HEK293 (cell line): ENCODE results near the gene MEI4.

ENCODE experiments used
- CTCF ChIA-PET: fragments of 350-600 bp; formaldehyde crosslinking; extraction: SDS; loops from one replicate; lab custom pipeline; 2021; ENCODE audit warnings: antibody characterized with exemption; lab: Yijun Ruan, JAX
- POLR2A ChIA-PET: fragments of 300-600 bp; formaldehyde crosslinking; extraction: SDS; loops from one replicate; lab custom pipeline; 2020; ENCODE audit warnings: antibody characterized with exemption, inconsistent platforms; lab: Yijun Ruan, JAX
- H3K27ac ChIP-seq: fragments of 200-500 bp; sonication (Bioruptor generic); 2 replicates; pipeline ENCODE4 v1.5.1; 2014; ENCODE audit warnings: low read depth, low read length, control low read depth, inconsistent platforms; ENCODE audit errors: extremely low read depth
- H3K36me3 ChIP-seq, 2 experiments: fragments of 200-500 bp in 1 of 2; sonication (Bioruptor generic) in 1 of 2; 1 replicate in 1 of 2; 2 replicates in 1 of 2; pipeline ENCODE4 v1.5.1; 2014 to 2017; ENCODE audit warnings: inconsistent platforms in 2 of 2, low read length in 2 of 2; ENCODE audit not compliant: control insufficient read depth in 2 of 2, insufficient read depth in 1 of 2
- H3K4me1 ChIP-seq: fragments of 200-500 bp; sonication (Bioruptor generic); 2 replicates; pipeline ENCODE4 v1.5.1; 2014; ENCODE audit warnings: mild to moderate bottlenecking, low read length, inconsistent platforms; ENCODE audit not compliant: control insufficient read depth, insufficient read depth
- H3K4me3 ChIP-seq: 2 replicates; pipeline ENCODE4 v1.5.1; 2011; ENCODE audit warnings: low read depth, mild to moderate bottlenecking, control low read depth, low read length, moderate library complexity
- H3K9me3 ChIP-seq: fragments of 200-500 bp; sonication (Bioruptor generic); 2 replicates; pipeline ENCODE4 v1.5.1; 2014; ENCODE audit warnings: low read depth, low read length, inconsistent platforms; ENCODE audit not compliant: control insufficient read depth, insufficient read depth
- BCL11A ChIP-seq: fragments of 450-650 bp; formaldehyde crosslinking; IDR thresholded peaks from 2 replicates; pipeline ENCODE4 v1.5.1; 2016; ENCODE audit warnings: low read depth, missing biosample characterization, missing genetic modification characterization
- BCL11B ChIP-seq: fragments of 450-650 bp; formaldehyde crosslinking; IDR thresholded peaks from 2 replicates; pipeline ENCODE4 v1.5.1; 2016; ENCODE audit warnings: low read depth, missing biosample characterization, missing genetic modification characterization
- ELK4 ChIP-seq: IDR thresholded peaks from 2 replicates; pipeline ENCODE4 v1.6.1; 2011; ENCODE audit warnings: mild to moderate bottlenecking, low read depth, low read length, borderline replicate concordance
- HOXD13 ChIP-seq: sonication (generic); formaldehyde crosslinking; IDR thresholded peaks from 2 replicates; pipeline ENCODE4 v1.8.0; 2022; ENCODE audit warnings: missing genetic modification reagents, borderline replicate concordance
- MYNN ChIP-seq: fragments of 450-650 bp; formaldehyde crosslinking; IDR thresholded peaks from 2 replicates; pipeline ENCODE4 v1.5.1; 2016; ENCODE audit warnings: missing biosample characterization, missing genetic modification characterization, borderline replicate concordance
- OVOL3 ChIP-seq: fragments of 450-650 bp; formaldehyde crosslinking; IDR thresholded peaks from 2 replicates; pipeline ENCODE4 v1.5.1; 2016; ENCODE audit warnings: missing biosample characterization, missing genetic modification characterization
- PRDM4 ChIP-seq: fragments of 450-650 bp; formaldehyde crosslinking; IDR thresholded peaks from 2 replicates; pipeline ENCODE4 v1.5.1; 2017; ENCODE audit warnings: missing biosample characterization, missing genetic modification characterization
- SP7 ChIP-seq: fragments of 450-650 bp; formaldehyde crosslinking; IDR thresholded peaks from 2 replicates; pipeline ENCODE4 v1.5.1; 2016; ENCODE audit warnings: missing biosample characterization, missing genetic modification characterization
- TCF7L2 ChIP-seq: IDR thresholded peaks from 2 replicates; pipeline ENCODE4 v1.6.1; 2011; ENCODE audit warnings: low read depth, mild to moderate bottlenecking, inconsistent platforms, low read length, moderate library complexity, borderline replicate concordance
- TRIM28 ChIP-seq: IDR thresholded peaks from 2 replicates; pipeline ENCODE4 v1.6.1; 2011; ENCODE audit warnings: low read length, control low read depth, borderline replicate concordance
- ZBTB1 ChIP-seq: fragments of 450-650 bp; formaldehyde crosslinking; IDR thresholded peaks from 2 replicates; pipeline ENCODE4 v1.5.1; 2016; ENCODE audit warnings: missing biosample characterization, missing genetic modification characterization
- ZBTB26 ChIP-seq: fragments of 450-650 bp; formaldehyde crosslinking; optimal IDR thresholded peaks from 2 replicates; pipeline ENCODE3; 2016; ENCODE audit warnings: missing biosample characterization, mild to moderate bottlenecking, missing genetic modification characterization
- ZNF146 ChIP-seq: fragments of 450-650 bp; formaldehyde crosslinking; IDR thresholded peaks from 2 replicates; pipeline ENCODE4 v1.5.1; 2016; ENCODE audit warnings: missing biosample characterization, missing genetic modification characterization
- ZNF19 ChIP-seq: fragments of 450-650 bp; formaldehyde crosslinking; IDR thresholded peaks from 2 replicates; pipeline ENCODE4; 2016; ENCODE audit warnings: missing biosample characterization, missing genetic modification characterization, low read depth
- ZNF239 ChIP-seq: fragments of 450-650 bp; formaldehyde crosslinking; IDR thresholded peaks from 2 replicates; pipeline ENCODE4 v1.5.1; 2016; ENCODE audit warnings: missing biosample characterization, missing genetic modification characterization
- ZNF302 ChIP-seq: fragments of 450-650 bp; formaldehyde crosslinking; IDR thresholded peaks from 2 replicates; pipeline ENCODE4 v1.5.1; 2016; ENCODE audit warnings: missing biosample characterization, missing genetic modification characterization, low read depth
- ZNF354C ChIP-seq: fragments of 450-650 bp; formaldehyde crosslinking; IDR thresholded peaks from 2 replicates; pipeline ENCODE4 v1.5.1; 2016; ENCODE audit warnings: missing biosample characterization, missing genetic modification characterization, low read depth, borderline replicate concordance
- ZNF362 ChIP-seq: fragments of 450-650 bp; formaldehyde crosslinking; IDR thresholded peaks from 2 replicates; pipeline ENCODE4 v1.5.1; 2016; ENCODE audit warnings: missing biosample characterization, missing genetic modification characterization
- ZNF426 ChIP-seq: fragments of 450-650 bp; formaldehyde crosslinking; IDR thresholded peaks from 2 replicates; pipeline ENCODE4 v1.5.1; 2017; ENCODE audit warnings: missing biosample characterization, missing genetic modification characterization, mild to moderate bottlenecking, inconsistent platforms, moderate library complexity
- ZNF580 ChIP-seq: fragments of 450-650 bp; formaldehyde crosslinking; IDR thresholded peaks from 2 replicates; pipeline ENCODE4 v1.5.1; 2016; ENCODE audit warnings: missing biosample characterization, missing genetic modification characterization
- ZNF621 ChIP-seq: fragments of 450-650 bp; formaldehyde crosslinking; IDR thresholded peaks from 2 replicates; pipeline ENCODE4 v1.5.1; 2017; ENCODE audit warnings: missing biosample characterization, missing genetic modification characterization
- ZNF639 ChIP-seq: fragments of 450-650 bp; formaldehyde crosslinking; IDR thresholded peaks from 2 replicates; pipeline ENCODE4 v1.5.1; 2016; ENCODE audit warnings: missing biosample characterization, missing genetic modification characterization
- ZNF645 ChIP-seq: fragments of 450-650 bp; formaldehyde crosslinking; IDR thresholded peaks from 2 replicates; pipeline ENCODE4; 2016; ENCODE audit warnings: missing biosample characterization, missing genetic modification characterization
- ZNF654 ChIP-seq: fragments of 450-650 bp; formaldehyde crosslinking; IDR thresholded peaks from 2 replicates; pipeline ENCODE4 v1.5.1; 2016; ENCODE audit warnings: low read depth, missing biosample characterization, missing genetic modification characterization
- ZNF701 ChIP-seq: fragments of 450-650 bp; formaldehyde crosslinking; IDR thresholded peaks from 2 replicates; pipeline ENCODE4 v1.5.1; 2016; ENCODE audit warnings: missing biosample characterization, missing genetic modification characterization
- ZNF747 ChIP-seq: fragments of 450-650 bp; formaldehyde crosslinking; IDR thresholded peaks from 2 replicates; pipeline ENCODE4 v1.5.1; 2016; ENCODE audit warnings: missing biosample characterization, missing genetic modification characterization
- ZSCAN30 ChIP-seq: fragments of 450-650 bp; IDR thresholded peaks from 2 replicates; pipeline ENCODE4 v1.5.1; 2018; ENCODE audit warnings: missing biosample characterization, mild to moderate bottlenecking, missing genetic modification characterization, moderate library complexity

The MEI4 gene

GRCh38 chr6:77816766-77817270, 164.0 kb downstream of the MEI4 start (continued):
- TF ChIP-seq TCF7L2 (no peak), HOXD13 (no peak), ELK4 (no peak), ZNF621 (no peak), BCL11B (tag by site-specific recombination) (no peak), PRDM4 (tag by site-specific recombination) (no peak), ZNF645 (tag by site-specific recombination) (no peak)

- TF ChIP-seq ZNF239 (tag by site-specific recombination) = no peak
- no peak for TF ChIP-seq ZNF426 (tag by site-specific recombination)
- TF ChIP-seq ZNF701 (tag by site-specific recombination) = no peak
- TF ChIP-seq OVOL3 (tag by site-specific recombination) = no peak
- TF ChIP-seq ZNF580 (tag by site-specific recombination) = no peak
- no peak for TF ChIP-seq ZNF354C
- H3K36me3 ChIP-seq = no peaks in the 10 kb centered on the region
- CTCF ChIA-PET = no interaction called here
- no peaks in the 10 kb centered on the region for H3K4me1 ChIP-seq
- H3K4me3 ChIP-seq = no peak overlapping the region
- no peaks in the 10 kb centered on the region for H3K9me3 ChIP-seq
- no peak overlapping the region for H3K27ac ChIP-seq
- POLR2A ChIA-PET = no interaction called here
These were observed 169.4 kb downstream of the MEI4 start for GRCh38 chr6:77822265-77822664.

- ChIA-PET CTCF (no interaction called here), POLR2A (no interaction called here)
- no peaks in the 10 kb centered on the region for H3K9me3 ChIP-seq
- no peak overlapping the region for H3K27ac ChIP-seq
- H3K36me3 ChIP-seq = no peaks in the 10 kb centered on the region
- no peaks in the 10 kb centered on the region for H3K4me1 ChIP-seq
- H3K4me3 ChIP-seq = no peak overlapping the region
- TF ChIP-seq TRIM28 (no peak), ZBTB26 (tag by site-specific recombination) (no peak), ZNF747 (no peak), ZNF362 (no peak), ZNF654 (no peak), OVOL3 (tag by site-specific recombination) (no peak), ZBTB1 (tag by site-specific recombination) (no peak), ZNF146 (no peak), BCL11A (tag by site-specific recombination) (no peak), SP7 (no peak), ZSCAN30 (no peak), ZNF19 (tag by site-specific recombination) (no peak), ZNF302 (tag by site-specific recombination) (no peak), HOXD13 (no peak), ZNF639 (no peak), MYNN (no peak)
These were observed 172.4 kb downstream of the MEI4 start for GRCh38 chr6:77825204-77825603.
